RKO (cell line): Measurements from ENCODE around the gene KRT79.

ENCODE experiments used
- DNase-seq: peaks from one replicate; pipeline ENCODE4 v3.0.0-alpha.2; 2016; ENCODE audit warnings: low spot score

The KRT79 gene

DNA sequence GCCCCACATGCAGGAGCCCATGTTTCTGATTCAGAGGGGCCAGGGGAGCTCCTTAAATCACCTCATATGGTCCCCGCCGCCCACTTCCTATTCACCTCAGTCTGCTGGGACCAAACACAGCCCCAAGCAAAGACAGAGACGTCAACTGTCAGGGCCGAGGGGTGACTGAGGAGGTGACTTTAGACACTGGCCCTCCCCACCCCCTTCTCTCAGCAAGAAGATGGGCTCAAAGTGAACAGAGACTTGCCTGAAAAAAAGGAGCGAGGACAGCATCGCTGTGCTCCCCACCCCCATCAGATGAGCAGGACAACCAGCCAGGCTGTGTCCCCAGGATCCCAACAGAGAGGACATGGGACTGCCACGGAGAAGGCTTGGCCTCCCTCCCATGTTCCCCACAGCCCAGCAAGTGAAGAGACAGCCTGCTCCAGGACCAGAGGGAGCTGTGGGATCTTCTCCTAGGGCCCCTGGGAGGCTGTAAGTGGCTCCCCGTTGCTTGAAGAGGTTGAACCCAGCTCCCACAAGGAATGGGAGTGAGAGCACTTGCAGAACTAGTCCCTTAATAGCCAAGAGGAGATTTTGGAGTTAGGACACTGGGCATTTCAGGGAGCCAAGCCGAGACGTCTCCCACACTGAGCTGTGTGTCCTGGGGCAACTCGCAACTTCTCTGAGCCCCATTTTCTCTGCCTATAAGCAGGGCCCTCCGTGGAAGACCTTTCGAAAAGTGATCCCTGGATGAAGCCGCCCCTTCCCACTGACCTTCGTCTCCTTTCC, 1.3 kb upstream of the KRT79 start:
- no peak for DNase-seq

DNA sequence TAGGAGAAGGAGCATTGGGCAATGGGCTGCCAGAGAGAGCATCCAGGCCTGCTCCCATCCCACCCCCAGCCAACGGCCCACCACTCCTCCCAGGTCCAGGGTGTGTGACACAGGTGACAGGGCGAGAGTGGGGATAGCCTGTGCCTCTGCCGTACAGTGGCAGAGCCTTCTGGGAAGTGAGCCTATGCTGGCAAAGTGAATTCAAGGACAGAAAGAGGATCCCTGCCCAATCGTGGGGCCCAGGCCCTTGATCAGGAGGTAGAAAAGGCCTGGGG, 553 bp upstream of the KRT79 start:
- DNase-seq, result no peak

DNA sequence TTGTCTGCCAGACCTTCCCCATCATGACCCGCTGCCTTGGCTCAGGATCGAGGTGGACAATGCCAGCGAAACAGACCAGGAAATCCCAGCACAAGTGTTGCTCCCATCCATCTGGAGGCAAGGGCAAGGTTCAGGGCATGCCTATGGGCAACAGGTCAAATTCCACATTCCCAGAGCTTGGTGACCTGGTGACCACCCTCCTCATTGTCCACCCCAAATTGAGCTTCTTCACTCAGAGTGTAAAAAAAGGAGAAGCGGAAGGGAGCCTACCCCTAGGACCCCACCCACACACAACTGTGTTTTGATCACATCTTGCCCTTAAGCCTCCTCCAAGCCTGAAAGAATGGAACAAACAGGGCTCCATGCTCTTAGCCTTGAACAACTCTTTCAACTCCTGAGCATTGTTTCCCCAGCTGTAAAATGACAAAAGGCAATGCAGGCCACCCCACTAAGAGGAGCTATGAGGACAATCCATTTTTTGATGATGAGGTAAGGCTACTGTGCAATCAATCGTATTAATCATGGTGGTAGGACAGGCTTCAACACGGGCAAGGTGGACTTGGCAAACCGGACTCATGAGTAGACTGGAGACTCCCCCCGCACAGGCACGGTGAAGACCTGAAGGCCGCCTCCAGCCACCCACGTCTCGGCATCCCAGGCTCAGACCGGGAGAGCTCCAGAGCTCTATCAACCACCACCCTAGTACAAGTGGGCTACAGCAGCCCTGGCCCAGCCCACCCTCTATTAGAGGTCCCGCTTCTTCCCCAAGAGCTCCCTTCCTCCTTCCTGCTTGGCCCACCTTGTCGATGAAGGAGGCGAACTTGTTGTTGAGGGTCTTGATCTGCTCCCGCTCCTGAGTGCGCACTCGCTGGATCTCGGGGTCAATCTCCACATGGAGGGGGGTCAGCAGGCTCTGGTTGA, 866 bp downstream of the KRT79 start:
- no peak for DNase-seq

DNA sequence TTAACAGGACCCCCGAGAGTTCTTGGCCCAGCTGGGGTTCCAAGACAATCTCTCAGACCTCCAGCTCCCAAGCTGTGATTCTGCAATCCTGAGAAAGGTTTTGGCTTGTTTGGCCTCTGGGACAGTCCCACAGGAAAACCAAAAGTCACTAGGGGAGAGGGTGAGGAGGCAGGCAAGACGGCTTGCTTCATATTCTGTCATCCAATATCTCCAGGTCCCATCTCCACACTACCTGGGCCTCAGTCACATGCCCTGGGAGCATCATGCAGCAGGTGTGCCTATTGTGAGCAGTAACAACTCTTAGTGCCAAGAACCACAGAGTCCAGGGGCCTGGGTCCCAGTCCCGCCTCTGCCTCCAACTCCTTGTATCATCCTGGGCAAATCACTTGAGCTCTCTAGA, 1.7 kb downstream of the KRT79 start:
- no peak for DNase-seq

DNA sequence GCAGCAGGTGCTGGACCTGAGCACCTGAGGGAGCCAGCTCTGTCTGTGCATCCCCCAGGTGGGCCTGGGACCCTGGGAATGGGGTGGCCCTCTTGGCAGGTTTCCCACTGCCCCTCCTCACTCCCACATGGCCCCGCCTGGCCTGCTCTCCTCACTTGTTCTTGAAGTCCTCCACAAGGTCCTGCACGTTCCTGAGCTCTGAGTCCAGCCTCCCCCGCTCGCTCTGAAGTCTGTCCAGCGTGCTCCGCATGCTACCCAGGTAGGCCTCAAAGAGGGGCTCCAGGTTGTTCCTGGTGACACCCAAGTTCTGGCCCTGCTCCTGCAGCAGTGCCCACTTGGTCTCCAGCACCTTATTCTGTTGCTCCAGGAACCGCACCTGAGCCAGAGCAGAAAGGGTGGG, 2.9 kb downstream of the KRT79 start:
- DNase-seq, result no peak

DNA sequence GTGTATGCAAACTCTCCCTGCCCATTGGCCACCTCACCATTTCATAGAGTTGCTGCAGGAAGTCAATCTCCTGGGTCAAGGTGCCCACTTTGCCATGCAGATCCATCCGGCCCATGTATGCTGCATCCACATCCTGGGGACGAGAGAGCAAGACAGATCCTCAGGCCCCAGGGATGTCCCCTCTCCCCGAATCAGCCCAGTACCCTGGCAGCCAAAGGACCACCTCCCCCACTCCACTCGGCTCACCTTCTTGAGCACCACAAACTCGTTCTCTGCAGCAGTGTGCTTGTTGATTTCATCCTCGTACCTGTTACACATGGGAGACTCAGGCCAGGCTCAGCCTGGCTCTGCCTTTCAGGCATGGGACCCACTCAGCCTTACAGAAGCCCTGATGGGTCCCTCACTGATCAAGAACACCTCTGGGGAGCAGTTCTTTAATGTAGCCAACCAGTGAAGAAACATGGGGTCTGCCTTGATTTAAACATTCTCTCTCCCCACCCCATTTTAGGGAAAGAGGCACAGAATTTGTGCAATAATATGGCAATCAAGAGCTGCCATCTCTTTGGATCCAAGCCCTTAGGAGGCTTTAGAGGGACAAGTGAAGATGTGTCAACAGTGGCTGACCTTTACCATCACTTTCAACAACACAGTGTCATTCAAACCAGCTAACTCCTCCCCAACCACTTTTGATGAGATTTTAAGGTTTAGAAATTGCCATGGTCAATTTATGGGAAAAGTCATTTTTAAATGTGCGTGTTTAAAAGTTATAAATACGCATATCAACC, 3.9 kb downstream of the KRT79 start:
- no peak for DNase-seq

DNA sequence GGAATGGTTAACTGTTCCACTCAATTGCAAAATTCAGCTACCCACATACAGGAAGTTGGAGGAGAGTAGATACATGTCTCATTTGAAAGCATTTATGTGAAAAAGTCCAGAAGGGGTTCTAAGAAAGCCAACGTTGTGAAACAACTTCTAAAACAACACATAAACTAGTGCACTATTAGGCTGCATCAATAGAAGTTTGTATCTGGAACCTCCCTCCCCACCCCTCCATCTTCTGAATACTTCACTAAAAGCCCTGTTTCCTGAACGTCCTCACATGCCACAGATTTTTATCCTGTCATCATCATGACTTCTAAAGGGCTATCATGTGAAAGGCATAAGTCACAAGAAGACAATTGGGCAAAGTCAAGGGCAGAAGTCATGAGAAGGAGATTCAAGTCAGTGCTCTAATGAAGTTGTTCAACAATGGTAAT, 5.5 kb downstream of the KRT79 start:
- no peak for DNase-seq

DNA sequence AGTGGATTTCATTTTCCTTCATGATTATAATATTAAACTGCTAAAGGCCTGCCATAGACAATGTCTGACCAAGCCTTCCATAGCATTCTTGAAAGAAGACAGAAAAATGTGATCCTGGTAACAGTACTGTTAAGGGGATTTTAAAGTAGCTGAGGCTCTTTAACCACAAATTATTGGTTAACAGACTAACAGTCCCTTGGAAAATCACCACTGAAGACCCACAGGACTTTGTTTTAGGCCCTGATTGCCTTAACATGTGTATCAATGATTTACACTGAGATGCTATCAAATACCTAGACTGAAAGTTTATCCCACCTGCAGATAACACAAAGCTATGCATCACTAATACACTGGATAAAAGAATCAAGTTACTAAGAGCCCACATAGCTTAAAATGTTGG, 6.0 kb downstream of the KRT79 start:
- no peak for DNase-seq

DNA sequence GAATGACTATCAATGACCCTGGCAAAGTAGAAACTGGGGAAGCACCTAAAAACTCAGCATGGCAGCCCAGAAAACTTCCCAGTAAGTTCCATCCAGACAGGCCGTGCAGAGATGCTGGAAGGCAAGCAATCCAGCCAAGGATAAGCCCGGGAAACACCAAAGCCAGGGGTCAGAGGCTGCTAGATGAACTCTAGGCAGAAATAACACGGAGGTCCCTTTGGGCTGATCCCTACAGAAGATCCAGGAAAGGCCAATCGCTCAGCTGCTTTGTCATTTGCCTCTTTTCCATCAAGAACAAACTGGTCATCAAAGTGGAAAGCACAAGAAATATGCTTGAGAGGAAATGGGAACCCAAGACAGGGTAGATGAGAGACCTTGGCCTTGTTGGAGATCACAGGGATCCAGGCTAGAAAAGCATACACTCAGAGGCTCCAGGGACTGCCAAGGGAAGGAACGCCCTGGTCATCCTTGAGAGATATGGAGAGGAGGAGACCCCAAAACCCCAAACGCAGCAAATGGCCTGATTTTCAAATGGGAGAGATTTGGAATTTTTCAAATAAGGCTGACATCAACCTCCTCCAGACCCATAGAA, 6.5 kb downstream of the KRT79 start:
- no peak for DNase-seq

DNA sequence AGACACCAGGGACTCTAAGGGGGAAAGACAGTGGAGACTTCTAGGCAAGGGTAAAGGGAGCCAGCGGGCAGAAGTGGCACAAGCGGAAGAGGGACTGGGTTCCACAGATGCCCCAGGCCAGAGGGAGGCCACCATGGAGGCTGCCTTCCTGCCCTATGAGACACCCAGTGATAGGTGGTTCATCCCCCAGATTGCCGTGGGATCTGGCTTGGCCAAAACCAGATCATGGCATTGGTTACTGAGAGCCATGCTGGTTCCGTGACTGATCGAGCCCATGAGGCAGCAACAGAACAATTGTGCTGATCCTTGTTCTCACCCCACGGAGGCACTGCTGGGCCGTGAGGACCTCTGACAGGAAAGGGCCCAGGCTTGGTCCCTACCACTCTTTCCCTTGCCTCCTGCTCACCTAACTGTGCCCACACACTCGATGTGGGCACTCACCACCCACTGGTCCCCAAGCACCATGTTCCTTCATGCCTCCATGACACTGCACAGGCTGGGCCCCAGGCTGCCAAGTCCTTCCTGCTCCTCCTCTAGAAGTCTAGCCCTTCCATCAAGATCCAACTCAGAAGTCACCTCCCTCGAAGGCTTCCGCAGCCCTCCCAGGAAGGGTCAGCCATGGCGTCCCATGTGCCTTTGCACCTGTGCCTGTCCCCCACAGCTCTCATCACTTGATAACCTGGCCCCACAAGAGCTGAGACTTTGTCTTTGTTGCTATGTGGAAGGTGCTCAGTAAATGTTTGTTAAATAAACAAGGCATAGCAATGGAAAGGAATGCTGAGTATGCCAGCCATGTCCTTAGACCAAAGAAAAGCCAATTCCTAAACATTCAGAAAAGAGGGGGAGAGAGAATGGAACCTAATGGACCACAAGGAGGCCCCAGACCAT, 7.3 kb downstream of the KRT79 start:
- DNase-seq, result no peak

DNA sequence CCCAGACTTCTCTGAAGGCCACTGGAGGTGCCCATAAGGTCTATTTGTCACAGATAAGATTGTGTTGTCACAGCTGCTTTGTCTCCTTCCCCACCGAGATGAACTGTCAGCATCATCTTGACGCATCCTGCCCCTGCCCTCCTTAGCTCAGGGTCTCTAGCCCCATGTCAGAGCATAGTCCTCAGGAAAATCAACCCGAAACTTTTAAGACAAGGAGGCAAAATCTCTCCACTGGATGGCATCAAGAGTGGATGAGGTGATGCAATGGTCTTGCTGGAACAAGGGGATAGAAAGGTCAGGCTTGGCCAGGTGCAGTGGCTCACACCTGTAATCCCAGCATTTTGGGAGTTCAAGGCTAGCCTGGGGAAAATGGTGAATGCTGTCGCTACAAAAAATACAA, 8.2 kb downstream of the KRT79 start:
- DNase-seq, result no peak

DNA sequence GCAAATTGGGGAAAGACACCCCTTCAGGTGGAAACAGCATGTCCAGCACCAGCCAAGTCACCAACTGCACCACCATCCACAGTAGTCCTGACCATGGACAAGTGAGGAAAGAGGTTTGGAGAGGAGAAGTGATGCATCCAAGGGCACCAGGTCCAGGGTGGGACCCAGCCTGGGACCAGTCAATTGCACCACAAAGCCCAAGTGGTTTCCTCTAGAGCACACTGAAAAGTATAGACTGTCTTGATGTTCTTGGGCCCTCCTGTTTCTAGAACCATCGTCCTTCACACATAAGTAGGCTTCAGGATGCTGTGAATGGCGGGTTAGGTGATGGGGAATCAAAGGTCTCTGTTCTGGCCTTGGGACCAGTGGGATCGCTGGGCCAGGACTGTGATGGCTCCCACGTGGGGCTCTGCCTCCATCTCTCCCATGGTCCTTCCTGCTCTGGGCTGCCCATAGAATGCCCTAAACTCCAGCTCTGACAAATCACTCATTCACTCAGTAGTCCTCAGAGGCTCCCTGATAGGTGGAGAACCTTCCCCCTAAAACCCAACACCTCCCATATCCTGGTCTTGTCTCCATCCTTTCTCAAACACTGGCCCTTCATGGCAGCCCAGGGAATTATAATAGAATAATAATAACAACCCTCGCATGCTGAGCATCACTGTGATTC, 9.2 kb downstream of the KRT79 start:
- DNase-seq, result no peak

DNA sequence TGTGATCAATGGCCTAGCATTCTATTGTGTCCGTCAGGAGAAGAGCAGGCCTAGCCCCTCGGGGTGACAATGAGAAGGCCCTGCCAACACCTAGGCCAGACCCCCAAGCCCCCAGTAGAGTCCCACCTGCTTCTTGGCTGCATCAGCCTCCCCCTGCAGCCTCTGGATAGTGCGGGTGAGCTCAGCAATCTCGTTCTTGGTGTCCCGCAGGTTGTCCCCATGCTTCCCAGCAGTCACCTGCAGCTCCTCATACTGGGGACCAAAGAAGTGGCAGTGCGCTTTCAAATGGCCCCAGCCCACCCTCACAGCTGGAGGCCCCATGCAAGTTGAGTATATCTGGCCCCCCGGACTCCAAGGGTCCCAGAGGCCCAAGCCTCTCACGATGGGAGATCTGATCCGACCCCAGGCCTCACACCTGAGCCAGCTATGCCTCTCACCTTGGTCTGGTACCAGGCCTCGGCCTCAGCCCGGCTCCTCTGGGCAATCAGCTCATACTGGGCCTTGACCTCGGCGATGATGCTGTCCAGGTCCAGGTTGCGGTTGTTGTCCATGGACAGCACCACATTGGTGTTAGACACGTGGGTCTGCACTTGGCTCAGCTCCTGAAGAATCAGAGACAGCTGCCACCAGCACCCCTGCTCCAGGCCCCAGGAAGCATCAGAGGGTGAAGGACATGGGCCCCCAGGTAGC, 10.2 kb downstream of the KRT79 start:
- DNase-seq, result no peak

DNA sequence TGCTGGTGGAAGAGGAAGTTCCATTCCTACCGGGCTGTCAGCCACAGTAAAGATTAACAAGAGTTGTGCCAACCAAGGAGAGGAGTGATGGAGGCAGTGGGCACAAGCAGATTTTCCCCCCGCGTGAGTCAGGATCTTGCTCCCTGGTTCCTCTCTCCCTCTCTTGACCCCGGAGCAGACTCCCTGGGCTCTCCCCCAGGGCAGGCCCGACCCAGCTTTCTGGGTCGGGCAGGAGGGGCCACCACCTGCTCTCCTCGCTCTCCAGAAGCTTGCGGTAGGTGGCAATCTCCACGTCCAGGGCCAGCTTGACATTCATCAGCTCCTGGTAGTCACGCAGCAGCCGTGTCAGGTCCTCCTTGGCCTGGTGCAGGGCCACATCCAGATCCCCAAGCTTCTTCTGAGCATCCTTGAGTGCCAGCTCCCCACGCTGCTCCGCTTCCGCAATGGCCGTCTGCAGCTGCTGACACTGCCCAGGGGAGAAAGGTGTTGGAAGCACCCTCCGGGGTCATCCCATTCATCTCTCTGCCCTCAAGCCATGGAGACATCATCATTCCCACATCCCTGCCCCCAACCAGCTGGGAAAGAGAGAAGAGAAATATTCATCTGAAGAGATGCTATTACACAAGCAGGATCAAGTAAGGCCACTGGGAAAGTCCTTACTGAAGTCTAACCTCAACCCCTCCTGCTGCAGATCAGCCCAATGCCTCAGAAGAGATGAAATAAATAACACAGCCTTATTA, 11.2 kb downstream of the KRT79 start:
- DNase-seq, result no peak

DNA sequence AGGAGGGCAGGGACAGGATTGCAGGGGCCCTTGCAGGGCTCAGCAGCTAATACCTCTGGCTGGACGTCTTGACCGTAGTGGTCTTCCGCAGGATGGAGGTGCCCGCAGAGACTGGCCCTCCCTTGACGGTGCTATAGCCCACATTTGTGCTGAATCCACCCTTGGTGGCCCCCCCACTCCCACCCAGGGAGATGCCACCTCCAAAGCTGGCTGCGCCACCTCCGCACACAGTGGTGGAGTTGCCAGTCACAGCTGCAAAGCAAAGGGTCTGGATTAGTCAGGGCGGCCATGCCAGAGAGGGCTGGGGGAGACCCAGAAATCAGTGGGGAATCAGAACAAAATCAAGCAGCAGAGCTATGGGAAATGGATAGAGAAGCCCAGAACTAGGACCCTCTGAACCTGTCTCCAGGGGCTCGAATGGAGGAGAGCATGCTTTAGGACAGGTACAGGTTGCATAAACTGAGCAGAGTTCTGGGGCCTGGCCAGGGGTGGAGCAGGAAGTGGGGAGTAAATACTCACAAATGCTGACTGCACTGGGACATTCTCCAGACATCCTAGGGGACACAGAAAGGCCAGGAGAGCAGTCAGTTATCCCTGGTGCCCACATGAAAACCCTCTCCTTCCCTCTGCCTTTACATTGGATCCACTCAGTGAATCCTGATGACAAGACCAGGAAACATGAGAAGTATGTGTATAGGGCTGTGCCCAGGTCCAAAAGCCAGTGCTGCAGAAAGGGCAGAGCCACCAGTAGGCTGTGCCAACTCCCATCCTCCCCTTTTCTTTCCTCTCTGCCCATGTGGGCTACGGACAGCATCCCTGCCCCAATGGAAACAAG, 12.1 kb downstream of the KRT79 start:
- DNase-seq, result no peak

DNA sequence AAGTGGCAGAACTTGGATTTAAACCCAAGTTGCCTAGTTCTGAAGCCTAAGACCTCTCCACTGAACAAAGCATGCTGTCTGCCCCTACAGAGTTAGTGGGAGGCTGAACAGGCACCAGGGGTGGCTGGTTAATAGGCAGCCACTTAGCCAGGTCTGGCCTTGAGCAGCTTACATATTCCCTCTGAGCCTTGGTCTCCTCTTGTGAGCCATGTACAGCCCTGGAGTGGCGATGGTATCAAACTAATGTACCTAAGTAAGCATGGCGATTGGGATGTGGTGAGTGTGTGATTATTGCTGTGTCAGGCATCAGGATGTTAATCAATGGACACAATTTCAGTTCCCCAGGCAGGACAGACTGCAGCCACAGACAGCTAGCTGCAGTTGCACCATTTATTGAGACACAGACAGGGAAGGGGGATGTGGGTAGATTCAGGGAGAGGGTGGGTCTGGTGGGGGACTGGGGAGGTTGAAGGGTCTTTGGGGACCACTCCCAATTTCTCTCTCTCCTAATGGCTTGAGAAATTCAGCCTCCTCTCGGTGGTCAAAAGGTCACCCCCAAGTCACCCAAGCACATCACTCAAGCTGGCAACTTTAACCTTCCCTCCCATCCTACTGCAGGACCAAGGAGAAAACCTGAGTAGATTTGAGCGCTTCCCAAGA, 12.9 kb downstream of the KRT79 start:
- no peak for DNase-seq

DNA sequence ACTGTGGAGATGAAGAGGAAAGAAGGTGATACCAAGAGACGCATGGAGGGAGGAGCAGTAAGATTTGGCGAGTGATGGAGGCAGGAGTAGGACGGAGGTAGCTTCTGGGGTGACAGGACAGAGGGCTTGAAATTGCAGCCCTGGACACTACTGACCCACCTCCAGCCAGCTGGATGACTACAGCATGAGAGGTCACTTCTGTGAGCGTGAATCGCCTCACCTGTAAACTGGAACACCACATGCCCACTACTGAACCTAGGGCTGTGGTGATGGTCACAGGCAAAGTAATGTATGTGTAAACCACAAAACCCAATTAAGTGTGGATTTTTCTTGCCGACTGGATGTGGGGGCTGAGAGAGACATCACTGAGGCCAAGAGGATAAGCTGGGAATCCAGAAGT, 13.6 kb downstream of the KRT79 start:
- DNase-seq, result no peak
